NB4 (cell line): ENCODE results near the gene CDC42BPA.

ENCODE experiments used
- CTCF ChIP-seq: IDR thresholded peaks from one replicate; pipeline ENCODE4 v1.5.1; 2012; ENCODE audit warnings: low read depth, low read length
- MAX ChIP-seq: IDR thresholded peaks from 2 replicates; pipeline ENCODE4 v1.6.1; 2011; ENCODE audit warnings: low read depth, low read length
- MYC ChIP-seq: IDR thresholded peaks from 2 replicates; pipeline ENCODE4 v1.6.1; 2011; ENCODE audit warnings: low read depth, low read length
- POLR2A ChIP-seq: IDR thresholded peaks from 2 replicates; pipeline ENCODE4 v1.6.1; 2011; ENCODE audit warnings: mild to moderate bottlenecking; ENCODE audit not compliant: insufficient read length; ENCODE audit errors: extremely low read depth

GRCh38 chr1:227070638-227071285 lies 247.5 kb downstream of the CDC42BPA start:
- no peak for TF ChIP-seq CTCF
- no peak for TF ChIP-seq MAX
- TF ChIP-seq POLR2A = no peak
- no peak for TF ChIP-seq MYC
